GM12891 (cell line): ENCODE measurements around the gene KCNJ13.

Experiments
- POLR2A ChIP-seq: IDR thresholded peaks from 2 replicates; pipeline ENCODE4 v1.6.1; 2011; ENCODE audit warnings: low read depth, low read length, control low read depth
- POLR2AphosphoS5 ChIP-seq: IDR thresholded peaks from 2 replicates; pipeline ENCODE4 v1.6.1; 2011; ENCODE audit warnings: low read depth, low read length, control low read depth
- POU2F2 ChIP-seq: IDR thresholded peaks from 2 replicates; pipeline ENCODE4 v1.6.1; 2011; ENCODE audit warnings: low read depth, mild to moderate bottlenecking, control low read depth, low read length, moderate library complexity
- SPI1 ChIP-seq: IDR thresholded peaks from 2 replicates; pipeline ENCODE4 v1.6.1; 2011; ENCODE audit warnings: low read depth, low read length, control low read depth
- TAF1 ChIP-seq: IDR thresholded peaks from 2 replicates; pipeline ENCODE4 v1.6.1; 2011; ENCODE audit warnings: low read depth, low read length, control low read depth

DNA sequence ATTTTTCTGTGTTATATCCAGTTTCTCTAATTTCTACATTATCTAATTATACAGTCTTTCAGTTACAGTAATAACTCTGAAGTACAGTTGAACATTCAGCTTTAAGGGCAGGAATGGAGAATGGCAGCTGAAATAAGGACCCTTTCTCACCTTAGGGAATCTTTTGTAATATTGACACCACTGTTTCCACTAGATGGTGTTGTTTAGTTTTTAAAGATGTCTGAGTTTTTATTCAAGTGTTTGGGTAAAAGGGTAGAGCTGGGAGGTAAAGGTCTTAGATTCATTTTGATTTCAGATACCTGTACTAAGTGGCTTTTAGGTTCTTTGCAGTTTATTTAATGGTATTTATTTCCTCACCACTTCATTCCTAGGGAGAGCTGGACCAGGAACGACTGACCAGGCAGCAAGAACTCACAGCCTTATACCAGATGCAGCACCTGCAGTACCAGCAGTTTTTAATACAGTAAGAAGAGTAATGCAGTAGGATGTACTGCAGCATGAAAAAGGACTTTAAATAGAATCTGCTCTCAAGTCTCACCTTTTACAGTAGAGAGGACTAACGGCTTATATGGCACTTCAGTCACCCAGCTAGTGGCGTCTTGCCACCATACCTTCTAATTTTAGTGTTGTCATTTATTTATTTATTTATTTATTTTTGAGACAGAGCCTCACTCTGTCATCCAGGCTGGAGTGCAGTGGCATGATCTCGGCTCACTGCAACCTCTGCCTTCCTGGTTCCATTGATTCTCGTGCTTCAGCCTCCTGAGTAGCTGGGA, 33.2 kb upstream of the KCNJ13 start:
- TF ChIP-seq POLR2A (no peak), TAF1 (no peak), POLR2AphosphoS5 (no peak), POU2F2 (no peak), SPI1 (no peak)
